Heart right ventricle (tissue), 16 donors: ENCODE measurements around the gene DRD5. TPM values are rescaled to one million over a fixed set of nuclear protein-coding genes. Genes with fewer than 3 reads are reported as not detected.
"Not testable (repeated sequence)": the region's sequence is repeated elsewhere in the genome, so short reads cannot be mapped to it uniquely, and the experiment has no call there.

Experiments used
- ATAC-seq, 8 donors: fragments of 200-7000 bp; cut with Tn5 transposase; one replicate each; pipeline ENCODE4 v1.9.1; 2020; ENCODE audit warnings: mild to moderate bottlenecking in 8 of 8, moderate library complexity in 8 of 8, moderate number of reproducible peaks in 1 of 8
- DNase-seq, 2 donors: peaks; one replicate each; pipeline ENCODE4 v3.0.0-alpha.2; 2020
- H3K27ac ChIP-seq, 10 donors: fragments of 200-600 bp; sonication (generic) in 2 of 10; one replicate each; pipeline versions ENCODE4 v1.5.0 to v1.8.0; 2020 to 2022; ENCODE audit warnings: mild to moderate bottlenecking in 3 of 10
- H3K27me3 ChIP-seq, 7 donors: fragments of 200-600 bp; one replicate each; pipeline ENCODE4 v1.8.0; 2021 to 2022; ENCODE audit warnings: mild to moderate bottlenecking in 2 of 7
- H3K36me3 ChIP-seq, 9 donors: fragments of 200-600 bp; sonication (generic) in 1 of 9; one replicate each; pipeline versions ENCODE4 v1.5.0 to v1.8.0; 2020 to 2022; ENCODE audit warnings: mild to moderate bottlenecking in 2 of 9
- H3K4me1 ChIP-seq, 9 donors: fragments of 200-600 bp; sonication (generic) in 1 of 9; one replicate each; pipeline versions ENCODE4 v1.5.0 to v1.8.0; 2020 to 2022; ENCODE audit warnings: mild to moderate bottlenecking in 4 of 9
- H3K4me3 ChIP-seq, 10 donors: fragments of 200-600 bp; sonication (generic) in 2 of 10; one replicate each; pipeline versions ENCODE4 v1.5.0 to v1.8.0; 2020 to 2022; ENCODE audit warnings: mild to moderate bottlenecking in 7 of 10, moderate library complexity in 2 of 10
- H3K9me3 ChIP-seq, 11 donors: fragments of 200-600 bp in 10 of 11; sonication (generic) in 2 of 11; one replicate each; pipeline versions ENCODE4 v1.5.0 to v1.8.0; 2013 to 2022; ENCODE audit warnings: mild to moderate bottlenecking in 2 of 11, control low read depth in 1 of 11, moderate library complexity in 1 of 11
- WGBS, 2 donors: extraction: QIAGEN DNeasy Blood & Tissue Kit; methylation state at CpG; one replicate each; pipeline ENCODE4 v1.1.7; 2013; ENCODE audit warnings: inconsistent platforms in 1 of 2; 5-methylcytosine and 5-hydroxymethylcytosine counted together
- intact Hi-C, 10 donors: fragments of 100-400 bp; cut with DNase I; formaldehyde crosslinking; loops; one replicate each; pipeline versions ENCODE4 v1.11.1 to v1.14.2; 2022
- polyA plus RNA-seq, 2 donors: library from polyadenylated mRNA; stranded (reverse); fragments of 200-250 nt; gene quantifications; one replicate each; pipeline ENCODE4 v1.2.3, GENCODE V29; 2013
- total RNA-seq, 10 donors: library from RNA; stranded (reverse); fragmentation: NEBNext Ultra II Directional in 3 of 10; extraction: Animal tissue kit (Norgen Biotek cat#: 25700) in 3 of 10; gene quantifications; one replicate each; pipeline versions ENCODE4 v1.2.1 to v1.2.4, GENCODE V29; 2021 to 2023
- TF ChIP-seq, protein P1 (sequence below), 9 donors: fragments of 200-600 bp; sonication (generic) in 2 of 9; IDR thresholded peaks; one replicate each; pipeline versions ENCODE4 v1.5.0 to v1.8.0; 2021 to 2022; ENCODE audit warnings: antibody characterized with exemption in 9 of 9, mild to moderate bottlenecking in 5 of 9, moderate library complexity in 1 of 9
- donor health status: Arrhythmogenic right ventricular cardiomyopathy.
- donor health status: ischemic (EF 13 %, LVEDD 7.1; RV severe dilation, severe dysfunction).
- donor health status: healthy with polysubstance abuse.
- donor health status: DM: no; HTN: yes; CAD: no.
- donor health status: DM: no; HTN: no; CAD: no.
- donor health status: ischemic (EF 25% LVEDD 6.9; RV normal size, moderate dysfunction).
- donor health status: ischemic (EF 25% LVEDD 5.7; RV mildly dilated, moderate dysfunction).
- donor health status: healthy.
- donor health status: DM: yes; HTN: yes; CAD: no.
- donor health status: Ischemic cardiomyopathy.
- donor health status: ischemic (EF 35%, LVEDD 5.7; RV mildly dilated, moderate dysfunction).
- donor health status: nonischemic (EF 11% LVEDD 7.7; RV severe dilation, severe dysfunction).
- donor health status: DM: yes; HTN: yes; CAD: no.
- donor health status: PGD.
- donor health status: ischemic (EF 29% LVEDD 5.4; RV normal size, mild dysfunction).
- donor health status: nonischemic (EF 23%, LVEDD 6.1; RV moderate dilation, normal function).

DRD5 gene
- total and polyA plus RNA-seq, 12 donors: 0.07 TPM; not detected in 11

DNA sequence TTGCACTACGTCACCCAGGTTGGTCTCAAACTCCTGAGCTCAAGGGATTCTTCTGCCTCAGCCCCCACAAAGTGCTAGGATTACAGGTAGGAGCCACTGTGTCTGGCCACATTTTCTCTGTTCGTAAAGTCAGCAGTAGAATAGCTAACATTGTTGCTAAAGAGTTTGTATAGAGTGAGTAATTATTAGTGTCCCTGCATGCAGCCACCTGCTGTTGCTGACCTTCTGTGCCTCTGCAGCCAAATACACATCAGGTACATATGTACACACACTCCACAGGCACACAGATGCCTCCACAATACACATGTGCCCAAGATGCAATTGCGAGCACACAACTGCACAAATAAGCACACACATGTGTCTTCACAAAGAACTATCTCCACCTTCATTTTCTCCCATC is 10.9 kb downstream of the DRD5 start:
- Histone ChIP-seq H3K27me3 (peaks cover 0 to 9% (median 0%) of the 10 kb centered on the region in 7 donors), H3K36me3 (no peaks in the 10 kb centered on the region), H3K9me3 (peaks cover 0 to 6% (median 0%) of the 10 kb centered on the region in 11 donors), H3K4me3 (no peak overlapping the region), H3K27ac (no peak overlapping the region), H3K4me1 (no peaks in the 10 kb centered on the region)
- intact Hi-C loops: no loop called here
- WGBS, 2 donors: 84 to 92% methylated on average over 3 of the region's 3 CpGs
- TF ChIP-seq, protein P1, sequence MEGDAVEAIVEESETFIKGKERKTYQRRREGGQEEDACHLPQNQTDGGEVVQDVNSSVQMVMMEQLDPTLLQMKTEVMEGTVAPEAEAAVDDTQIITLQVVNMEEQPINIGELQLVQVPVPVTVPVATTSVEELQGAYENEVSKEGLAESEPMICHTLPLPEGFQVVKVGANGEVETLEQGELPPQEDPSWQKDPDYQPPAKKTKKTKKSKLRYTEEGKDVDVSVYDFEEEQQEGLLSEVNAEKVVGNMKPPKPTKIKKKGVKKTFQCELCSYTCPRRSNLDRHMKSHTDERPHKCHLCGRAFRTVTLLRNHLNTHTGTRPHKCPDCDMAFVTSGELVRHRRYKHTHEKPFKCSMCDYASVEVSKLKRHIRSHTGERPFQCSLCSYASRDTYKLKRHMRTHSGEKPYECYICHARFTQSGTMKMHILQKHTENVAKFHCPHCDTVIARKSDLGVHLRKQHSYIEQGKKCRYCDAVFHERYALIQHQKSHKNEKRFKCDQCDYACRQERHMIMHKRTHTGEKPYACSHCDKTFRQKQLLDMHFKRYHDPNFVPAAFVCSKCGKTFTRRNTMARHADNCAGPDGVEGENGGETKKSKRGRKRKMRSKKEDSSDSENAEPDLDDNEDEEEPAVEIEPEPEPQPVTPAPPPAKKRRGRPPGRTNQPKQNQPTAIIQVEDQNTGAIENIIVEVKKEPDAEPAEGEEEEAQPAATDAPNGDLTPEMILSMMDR (IDR thresholded peaks at IDR 0.05): no peak
- DNase-seq: no peak
- no peak for ATAC-seq

DNA sequence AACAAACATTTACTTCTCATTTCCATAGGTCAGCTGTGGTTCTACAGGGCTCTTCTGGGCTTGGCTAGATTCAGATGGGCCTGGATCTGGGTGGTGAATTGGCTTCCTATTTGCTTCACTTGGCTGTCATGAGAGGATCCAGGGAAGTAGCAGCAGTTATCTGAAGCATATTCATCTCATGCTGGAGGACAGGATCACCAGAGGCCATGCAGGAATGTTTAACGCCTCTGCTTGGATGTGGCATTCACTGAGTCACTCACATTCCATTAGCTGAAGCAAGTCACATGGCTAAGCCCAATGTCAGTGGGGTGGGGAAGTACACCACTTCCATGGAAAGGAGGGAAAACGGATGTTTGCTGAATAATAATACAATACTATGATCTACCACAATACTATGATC is 15.2 kb downstream of the DRD5 start:
- H3K27me3 ChIP-seq: peaks cover 0 to 12% (median 0%) of the 10 kb centered on the region in 7 donors
- ATAC-seq, DNase-seq, H3K36me3 ChIP-seq, intact Hi-C loops, H3K4me1 ChIP-seq, H3K4me3 ChIP-seq, H3K9me3 ChIP-seq, H3K27ac ChIP-seq: not testable (repeated sequence)
- 44 to 46% methylated on average over 2 of the region's 2 CpGs for WGBS, 2 donors

DNA sequence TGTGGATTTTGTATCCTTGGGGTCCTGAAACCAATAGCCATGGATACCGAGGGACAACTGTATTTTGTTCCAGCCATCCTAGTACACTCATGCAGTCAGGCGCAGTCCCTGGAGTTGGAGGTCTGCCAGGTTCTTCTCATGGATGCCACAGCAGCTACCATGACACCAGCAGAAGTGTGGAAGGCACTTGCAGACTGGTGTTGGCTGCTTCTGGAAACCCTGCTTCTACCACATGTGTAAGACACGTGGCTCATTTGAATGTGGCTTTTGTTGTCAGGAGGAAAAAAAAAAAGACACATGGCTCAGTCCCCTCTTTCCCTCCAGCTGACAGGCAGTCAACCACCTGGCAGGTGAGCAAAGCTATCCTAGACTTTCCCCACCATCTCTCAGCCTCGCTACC is 19.4 kb downstream of the DRD5 start:
- no peaks in the 10 kb centered on the region for H3K4me1 ChIP-seq
- no peaks in the 10 kb centered on the region for H3K9me3 ChIP-seq
- no peaks in the 10 kb centered on the region for H3K36me3 ChIP-seq
- intact Hi-C loops: no loop called here
- WGBS, 2 donors: 72 to 75% methylated on average over 4 of the region's 4 CpGs
- TF ChIP-seq, protein P1 (IDR thresholded peaks at IDR 0.05): no peak
- no peak overlapping the region for H3K4me3 ChIP-seq
- DNase-seq (no peak), ATAC-seq (no peak)
- H3K27ac ChIP-seq: no peak overlapping the region
- H3K27me3 ChIP-seq: peaks cover 0 to 22% (median 4%) of the 10 kb centered on the region in 7 donors

DNA sequence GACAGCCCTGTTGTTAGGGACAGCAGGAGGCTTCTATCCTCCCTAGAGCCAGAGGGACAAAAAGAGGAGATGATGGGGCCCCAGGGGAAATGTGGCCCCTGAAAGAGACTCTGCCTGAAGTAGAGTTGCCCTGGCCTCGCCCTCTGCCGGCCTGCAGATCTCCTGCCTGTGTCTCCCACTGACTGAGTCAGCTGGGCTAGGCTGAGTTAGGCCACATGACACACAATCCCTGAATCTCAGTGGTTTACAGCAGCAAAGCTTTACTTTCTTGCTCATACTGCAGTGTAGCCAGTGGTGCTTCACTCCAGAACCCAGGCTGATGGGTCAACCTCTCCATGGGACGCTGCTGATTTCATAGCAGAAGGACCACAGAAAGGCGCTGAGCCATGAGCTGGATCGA is 23.5 kb downstream of the DRD5 start:
- ATAC-seq (no peak), DNase-seq (no peak)
- H3K27ac ChIP-seq: no peak overlapping the region
- intact Hi-C loops: no loop called here
- H3K27me3 ChIP-seq: peaks cover 0 to 22% (median 4%) of the 10 kb centered on the region in 7 donors
- no peaks in the 10 kb centered on the region for H3K9me3 ChIP-seq
- no peak overlapping the region for H3K4me3 ChIP-seq
- TF ChIP-seq, protein P1 (IDR thresholded peaks at IDR 0.05): no peak
- no peaks in the 10 kb centered on the region for H3K36me3 ChIP-seq
- 88 to 91% methylated on average over 5 of the region's 5 CpGs for WGBS, 2 donors
- no peaks in the 10 kb centered on the region for H3K4me1 ChIP-seq

DNA sequence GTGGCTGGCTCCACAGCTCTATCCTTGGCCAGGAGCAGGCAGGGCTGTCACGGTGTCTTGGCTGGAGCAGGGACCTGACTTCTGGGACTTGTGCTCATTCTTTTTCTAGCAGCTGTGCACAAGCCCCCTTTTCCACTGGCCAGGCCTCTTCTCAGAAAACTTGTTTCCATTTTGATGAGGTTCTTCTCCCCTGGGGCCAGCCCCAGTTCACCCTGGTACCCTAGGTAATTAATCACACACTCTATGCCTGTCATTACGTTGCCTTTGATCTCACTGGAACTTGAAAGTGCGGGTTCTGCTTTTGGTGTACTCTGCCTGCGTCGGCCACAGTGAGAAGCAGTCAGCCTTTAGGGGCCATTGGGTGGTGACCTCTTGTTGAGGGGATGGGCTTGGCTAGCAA is 26.6 kb downstream of the DRD5 start:
- 79 to 85% methylated on average over 5 of the region's 5 CpGs for WGBS, 2 donors
- Histone ChIP-seq H3K9me3 (no peaks in the 10 kb centered on the region), H3K4me3 (no peak overlapping the region), H3K4me1 (peaks cover 0 to 11% (median 0%) of the 10 kb centered on the region in 9 donors), H3K27ac (no peak overlapping the region), H3K27me3 (peaks cover 0 to 13% (median 0%) of the 10 kb centered on the region in 7 donors), H3K36me3 (no peaks in the 10 kb centered on the region)
- ATAC-seq: no peak
- intact Hi-C loops: no loop called here
- no peak for DNase-seq
- TF ChIP-seq, protein P1 (IDR thresholded peaks at IDR 0.05): no peak
